Inflammatory macrophage treated with lipopolysaccharide for 1 hour (primary cell): ENCODE results near the gene ENTPD6.

ENCODE experiments used
- DNase-seq, 2 donors: peaks; one replicate each; pipeline ENCODE4 v3.0.0-alpha.2; 2020 to 2022

Gene ENTPD6

GRCh38 chr20:25209911-25210310 is 14.4 kb downstream of the ENTPD6 start:
- no peak for DNase-seq

- no peak for DNase-seq
Observed at GRCh38 chr20:25211273-25211672, 15.8 kb downstream of the ENTPD6 start.

- no peak for DNase-seq
Observed at GRCh38 chr20:25212242-25212641, 16.7 kb downstream of the ENTPD6 start.

GRCh38 chr20:25213566-25214425 is 18.3 kb downstream of the ENTPD6 start:
- no peak for DNase-seq

GRCh38 chr20:25214426-25214790 is 18.9 kb downstream of the ENTPD6 start:
- no peak for DNase-seq

- DNase-seq = no peak
Observed at GRCh38 chr20:25214819-25215218, 19.3 kb downstream of the ENTPD6 start.

GRCh38 chr20:25215521-25215920 is 20.0 kb downstream of the ENTPD6 start:
- DNase-seq = no peak

- DNase-seq = no peak
Observed at GRCh38 chr20:25216199-25216945, 20.9 kb downstream of the ENTPD6 start.

- no peak for DNase-seq
Observed at GRCh38 chr20:25217161-25218108, 21.9 kb downstream of the ENTPD6 start.

GRCh38 chr20:25218109-25218486 is 22.6 kb downstream of the ENTPD6 start:
- no peak for DNase-seq

GRCh38 chr20:25218492-25218891 is 23.0 kb downstream of the ENTPD6 start:
- DNase-seq = no peak

- DNase-seq = no peak
Observed at GRCh38 chr20:25219365-25219764, 23.9 kb downstream of the ENTPD6 start.

GRCh38 chr20:25220021-25220730 is 24.7 kb downstream of the ENTPD6 start:
- no peak for DNase-seq

GRCh38 chr20:25220810-25221591 is 25.5 kb downstream of the ENTPD6 start:
- DNase-seq = no peak

- no peak for DNase-seq
Observed at GRCh38 chr20:25221592-25222460, 26.3 kb downstream of the ENTPD6 start.

GRCh38 chr20:25222461-25223178 is 27.1 kb downstream of the ENTPD6 start:
- no peak for DNase-seq

- no peak for DNase-seq
Observed at GRCh38 chr20:25223179-25223661, 27.7 kb downstream of the ENTPD6 start.

- no peak for DNase-seq
Observed at GRCh38 chr20:25223765-25224720, 28.5 kb downstream of the ENTPD6 start.
